Stimulated activated naive CD8-positive, alpha-beta T cell treated with anti-CD3 and anti-CD28 coated beads, Interleukin-15, Interleukin-2, amounts not matched to agents 100 ng/mL and 50 ng/mL, for 24 hours (primary cell): ENCODE measurements around the gene IL1RAPL2.

ENCODE experiments used
- H3K27ac Mint-ChIP-seq: one replicate; pipeline ENCODE4 v1.8.0; 2021; ENCODE audit warnings: mild to moderate bottlenecking, mixed read lengths
- H3K27me3 Mint-ChIP-seq: one replicate; pipeline ENCODE4 v1.8.0; 2021; ENCODE audit warnings: mixed read lengths
- H3K36me3 Mint-ChIP-seq: one replicate; pipeline ENCODE4 v1.8.0; 2021; ENCODE audit warnings: low read depth, mixed read lengths
- H3K4me1 Mint-ChIP-seq: one replicate; pipeline ENCODE4 v1.8.0; 2021; ENCODE audit warnings: low read depth, mixed read lengths
- H3K4me3 Mint-ChIP-seq: one replicate; pipeline ENCODE4 v1.8.0; 2021; ENCODE audit warnings: mild to moderate bottlenecking, mixed read lengths
- H3K9me3 Mint-ChIP-seq: one replicate; pipeline ENCODE4 v1.8.0; 2021; ENCODE audit warnings: mixed read lengths

Gene IL1RAPL2

GRCh38 chrX:105314458-105314857 is 748.5 kb downstream of the IL1RAPL2 start:
- Mint-ChIP-seq H3K4me3 (no peak overlapping the region), H3K27ac (no peak overlapping the region), H3K36me3 (no peaks in the 10 kb centered on the region), H3K27me3 (no peaks in the 10 kb centered on the region), H3K9me3 (no peaks in the 10 kb centered on the region), H3K4me1 (no peaks in the 10 kb centered on the region)

GRCh38 chrX:105315248-105315647 is 749.2 kb downstream of the IL1RAPL2 start:
- H3K9me3 Mint-ChIP-seq: no peaks in the 10 kb centered on the region
- H3K36me3 Mint-ChIP-seq: no peaks in the 10 kb centered on the region
- H3K4me3 Mint-ChIP-seq: no peak overlapping the region
- H3K4me1 Mint-ChIP-seq: no peaks in the 10 kb centered on the region
- no peaks in the 10 kb centered on the region for H3K27me3 Mint-ChIP-seq
- H3K27ac Mint-ChIP-seq: no peak overlapping the region

GRCh38 chrX:105317117-105317516 is 751.1 kb downstream of the IL1RAPL2 start:
- Mint-ChIP-seq H3K4me3 (no peak overlapping the region), H3K27me3 (no peaks in the 10 kb centered on the region), H3K4me1 (no peaks in the 10 kb centered on the region), H3K9me3 (no peaks in the 10 kb centered on the region), H3K27ac (no peak overlapping the region), H3K36me3 (no peaks in the 10 kb centered on the region)

GRCh38 chrX:105323928-105324327 is 757.9 kb downstream of the IL1RAPL2 start:
- Mint-ChIP-seq H3K27me3 (no peaks in the 10 kb centered on the region), H3K27ac (no peak overlapping the region), H3K4me1 (no peaks in the 10 kb centered on the region), H3K9me3 (no peaks in the 10 kb centered on the region), H3K36me3 (no peaks in the 10 kb centered on the region), H3K4me3 (no peak overlapping the region)

GRCh38 chrX:105328773-105329172 is 762.8 kb downstream of the IL1RAPL2 start:
- Mint-ChIP-seq H3K27me3 (no peaks in the 10 kb centered on the region), H3K36me3 (no peaks in the 10 kb centered on the region), H3K9me3 (no peaks in the 10 kb centered on the region), H3K4me3 (no peak overlapping the region), H3K4me1 (no peaks in the 10 kb centered on the region), H3K27ac (no peak overlapping the region)

GRCh38 chrX:105331244-105331643 is 765.2 kb downstream of the IL1RAPL2 start:
- Mint-ChIP-seq H3K27ac (no peak overlapping the region), H3K4me1 (no peaks in the 10 kb centered on the region), H3K36me3 (no peaks in the 10 kb centered on the region), H3K9me3 (no peaks in the 10 kb centered on the region), H3K27me3 (no peaks in the 10 kb centered on the region), H3K4me3 (no peak overlapping the region)

- Mint-ChIP-seq H3K4me3 (no peak overlapping the region), H3K9me3 (no peaks in the 10 kb centered on the region), H3K27ac (no peak overlapping the region), H3K27me3 (no peaks in the 10 kb centered on the region), H3K4me1 (no peaks in the 10 kb centered on the region), H3K36me3 (no peaks in the 10 kb centered on the region)
Measured at GRCh38 chrX:105347373-105347772, 781.4 kb downstream of the IL1RAPL2 start.

GRCh38 chrX:105349476-105349875 is 783.5 kb downstream of the IL1RAPL2 start:
- Mint-ChIP-seq H3K36me3 (no peaks in the 10 kb centered on the region), H3K27ac (no peak overlapping the region), H3K27me3 (no peaks in the 10 kb centered on the region), H3K4me3 (no peak overlapping the region), H3K9me3 (no peaks in the 10 kb centered on the region), H3K4me1 (no peaks in the 10 kb centered on the region)

- no peaks in the 10 kb centered on the region for H3K9me3 Mint-ChIP-seq
- no peaks in the 10 kb centered on the region for H3K36me3 Mint-ChIP-seq
- no peak overlapping the region for H3K4me3 Mint-ChIP-seq
- no peaks in the 10 kb centered on the region for H3K27me3 Mint-ChIP-seq
- no peaks in the 10 kb centered on the region for H3K4me1 Mint-ChIP-seq
- no peak overlapping the region for H3K27ac Mint-ChIP-seq
Measured at GRCh38 chrX:105375816-105376215, 809.8 kb downstream of the IL1RAPL2 start.

- H3K27me3 Mint-ChIP-seq: no peaks in the 10 kb centered on the region
- H3K9me3 Mint-ChIP-seq: peaks cover 3% of the 10 kb centered on the region
- no peak overlapping the region for H3K4me3 Mint-ChIP-seq
- H3K36me3 Mint-ChIP-seq: no peaks in the 10 kb centered on the region
- H3K4me1 Mint-ChIP-seq: no peaks in the 10 kb centered on the region
- H3K27ac Mint-ChIP-seq: no peak overlapping the region
Measured at GRCh38 chrX:105424729-105425128, 858.7 kb downstream of the IL1RAPL2 start.

- no peak overlapping the region for H3K27ac Mint-ChIP-seq
- H3K4me1 Mint-ChIP-seq: no peaks in the 10 kb centered on the region
- no peak overlapping the region for H3K4me3 Mint-ChIP-seq
- H3K27me3 Mint-ChIP-seq: no peaks in the 10 kb centered on the region
- H3K9me3 Mint-ChIP-seq: peaks cover 6% of the 10 kb centered on the region
- no peaks in the 10 kb centered on the region for H3K36me3 Mint-ChIP-seq
Measured at GRCh38 chrX:105451401-105451800, 885.4 kb downstream of the IL1RAPL2 start.

GRCh38 chrX:105458846-105459245 is 892.8 kb downstream of the IL1RAPL2 start:
- H3K36me3 Mint-ChIP-seq: no peaks in the 10 kb centered on the region
- no peak overlapping the region for H3K27ac Mint-ChIP-seq
- H3K4me1 Mint-ChIP-seq: no peaks in the 10 kb centered on the region
- no peak overlapping the region for H3K4me3 Mint-ChIP-seq
- H3K27me3 Mint-ChIP-seq: no peaks in the 10 kb centered on the region
- H3K9me3 Mint-ChIP-seq: peaks cover 6% of the 10 kb centered on the region

- Mint-ChIP-seq H3K4me3 (no peak overlapping the region), H3K9me3 (peaks cover 6% of the 10 kb centered on the region), H3K4me1 (no peaks in the 10 kb centered on the region), H3K27me3 (no peaks in the 10 kb centered on the region), H3K36me3 (no peaks in the 10 kb centered on the region), H3K27ac (no peak overlapping the region)
Measured at GRCh38 chrX:105460376-105460775, 894.4 kb downstream of the IL1RAPL2 start.

GRCh38 chrX:105461016-105461415 is 895.0 kb downstream of the IL1RAPL2 start:
- H3K36me3 Mint-ChIP-seq: no peaks in the 10 kb centered on the region
- H3K27ac Mint-ChIP-seq: no peak overlapping the region
- H3K4me1 Mint-ChIP-seq: no peaks in the 10 kb centered on the region
- no peak overlapping the region for H3K4me3 Mint-ChIP-seq
- H3K27me3 Mint-ChIP-seq: no peaks in the 10 kb centered on the region
- peaks cover 3% of the 10 kb centered on the region for H3K9me3 Mint-ChIP-seq

- Mint-ChIP-seq H3K27me3 (no peaks in the 10 kb centered on the region), H3K27ac (no peak overlapping the region), H3K36me3 (no peaks in the 10 kb centered on the region), H3K4me1 (no peaks in the 10 kb centered on the region), H3K4me3 (no peak overlapping the region), H3K9me3 (no peaks in the 10 kb centered on the region)
Measured at GRCh38 chrX:105462186-105462585, 896.2 kb downstream of the IL1RAPL2 start.

- H3K27me3 Mint-ChIP-seq: no peaks in the 10 kb centered on the region
- no peaks in the 10 kb centered on the region for H3K4me1 Mint-ChIP-seq
- H3K36me3 Mint-ChIP-seq: no peaks in the 10 kb centered on the region
- H3K9me3 Mint-ChIP-seq: no peaks in the 10 kb centered on the region
- H3K27ac Mint-ChIP-seq: no peak overlapping the region
- no peak overlapping the region for H3K4me3 Mint-ChIP-seq
Measured at GRCh38 chrX:105463473-105463872, 897.5 kb downstream of the IL1RAPL2 start.

- Mint-ChIP-seq H3K9me3 (no peaks in the 10 kb centered on the region), H3K4me3 (no peak overlapping the region), H3K27ac (no peak overlapping the region), H3K27me3 (no peaks in the 10 kb centered on the region), H3K4me1 (no peaks in the 10 kb centered on the region), H3K36me3 (no peaks in the 10 kb centered on the region)
Measured at GRCh38 chrX:105464618-105465017, 898.6 kb downstream of the IL1RAPL2 start.
